ENCODE results near the gene IMPACT. TPM values are rescaled to one million over a fixed set of nuclear protein-coding genes. Genes with fewer than 3 reads are reported as not detected.

IMPACT gene
- total and polyA plus RNA-seq, 7 donors, result 11.7 to 24.6 (median 15.6) TPM

GRCh38 chr18:24491927-24492834, 65.7 kb downstream of the IMPACT start:
- Histone ChIP-seq H3K27ac (no peak overlapping the region), H3K4me1 (no peaks in the 10 kb centered on the region), H3K9me3 (no peaks in the 10 kb centered on the region), H3K36me3 (no peaks in the 10 kb centered on the region), H3K4me3 (no peak overlapping the region), H3K27me3 (no peaks in the 10 kb centered on the region)
- 70 to 84% methylated on average over 21 of the region's 21 CpGs for WGBS, 2 donors
- no peak for DNase-seq
- TF ChIP-seq, protein P1, sequence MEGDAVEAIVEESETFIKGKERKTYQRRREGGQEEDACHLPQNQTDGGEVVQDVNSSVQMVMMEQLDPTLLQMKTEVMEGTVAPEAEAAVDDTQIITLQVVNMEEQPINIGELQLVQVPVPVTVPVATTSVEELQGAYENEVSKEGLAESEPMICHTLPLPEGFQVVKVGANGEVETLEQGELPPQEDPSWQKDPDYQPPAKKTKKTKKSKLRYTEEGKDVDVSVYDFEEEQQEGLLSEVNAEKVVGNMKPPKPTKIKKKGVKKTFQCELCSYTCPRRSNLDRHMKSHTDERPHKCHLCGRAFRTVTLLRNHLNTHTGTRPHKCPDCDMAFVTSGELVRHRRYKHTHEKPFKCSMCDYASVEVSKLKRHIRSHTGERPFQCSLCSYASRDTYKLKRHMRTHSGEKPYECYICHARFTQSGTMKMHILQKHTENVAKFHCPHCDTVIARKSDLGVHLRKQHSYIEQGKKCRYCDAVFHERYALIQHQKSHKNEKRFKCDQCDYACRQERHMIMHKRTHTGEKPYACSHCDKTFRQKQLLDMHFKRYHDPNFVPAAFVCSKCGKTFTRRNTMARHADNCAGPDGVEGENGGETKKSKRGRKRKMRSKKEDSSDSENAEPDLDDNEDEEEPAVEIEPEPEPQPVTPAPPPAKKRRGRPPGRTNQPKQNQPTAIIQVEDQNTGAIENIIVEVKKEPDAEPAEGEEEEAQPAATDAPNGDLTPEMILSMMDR (IDR thresholded peaks at IDR 0.05), result no peak
- no peak for TF ChIP-seq POLR2AphosphoS5 (IDR thresholded peaks at IDR 0.05)
- TF ChIP-seq POLR2A (IDR thresholded peaks at IDR 0.05), result no peak
- TF ChIP-seq EP300 (IDR thresholded peaks at IDR 0.05), result no peak
- intact Hi-C loops (cut with DNase I), result no loop called here

DNA sequence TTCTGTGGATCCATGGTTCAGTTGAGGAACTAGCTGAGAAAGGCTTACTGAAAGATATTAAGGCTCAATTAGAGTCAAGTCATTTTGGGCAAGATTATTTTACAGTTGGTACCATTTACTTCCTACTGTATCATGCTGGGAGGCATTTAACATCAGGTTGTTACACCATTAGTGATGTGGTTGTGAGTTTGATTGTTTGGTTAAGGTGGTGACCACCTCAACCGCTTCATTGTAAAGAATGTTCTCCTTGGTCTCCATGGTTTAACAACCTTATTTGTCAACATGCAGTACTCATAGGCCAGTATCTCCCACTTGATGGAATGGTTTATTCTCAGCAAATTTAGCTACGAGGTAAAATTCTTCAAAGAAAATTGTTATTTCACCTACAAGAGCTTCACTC, 68.1 kb downstream of the IMPACT start:
- no peak overlapping the region for H3K27ac ChIP-seq
- H3K4me3 ChIP-seq, result no peak overlapping the region
- 86% methylated on average over 2 of the region's 2 CpGs for WGBS, 2 donors
- intact Hi-C loops (cut with DNase I), result no loop called here
- TF ChIP-seq EP300 (IDR thresholded peaks at IDR 0.05), result no peak
- TF ChIP-seq POLR2AphosphoS5 (IDR thresholded peaks at IDR 0.05), result no peak
- TF ChIP-seq POLR2A (IDR thresholded peaks at IDR 0.05), result no peak
- TF ChIP-seq, protein P1 (IDR thresholded peaks at IDR 0.05), result no peak
- no peak for DNase-seq
- H3K9me3 ChIP-seq, result no peaks in the 10 kb centered on the region
- H3K4me1 ChIP-seq, result no peaks in the 10 kb centered on the region
- H3K36me3 ChIP-seq, result no peaks in the 10 kb centered on the region
- no peaks in the 10 kb centered on the region for H3K27me3 ChIP-seq

DNA sequence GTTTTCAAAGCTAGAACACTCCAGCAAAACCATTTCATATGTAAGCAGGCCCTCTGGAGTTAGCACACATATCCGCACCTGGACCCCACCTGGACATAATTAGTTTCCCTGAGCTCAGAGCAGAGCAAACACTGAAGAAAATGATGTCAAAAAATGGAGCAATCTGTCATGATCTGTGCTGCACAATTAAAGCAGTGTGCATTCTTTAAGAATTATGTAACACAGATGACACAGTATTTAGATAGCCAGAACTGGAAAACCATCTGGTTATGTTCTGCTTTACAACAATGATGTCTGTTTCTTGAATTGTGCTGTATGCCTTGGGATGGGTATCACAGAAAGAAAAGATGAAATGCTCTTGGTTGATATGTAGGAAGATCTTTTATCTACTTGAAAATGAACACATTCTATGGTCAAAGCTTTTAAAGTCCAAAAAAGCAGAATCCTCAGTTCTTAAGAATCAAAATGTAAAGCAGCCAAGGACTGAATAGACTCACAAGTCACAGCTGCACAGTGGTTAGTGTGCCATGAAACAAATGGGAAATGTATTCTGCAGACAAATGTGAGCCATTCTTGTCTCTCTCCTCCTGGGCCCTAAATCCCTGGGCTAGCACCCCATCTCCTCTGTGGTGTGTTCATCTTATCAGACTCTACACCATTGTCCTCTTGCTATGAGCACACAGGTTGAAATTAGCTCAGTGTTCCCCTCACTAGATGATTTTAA, 70.7 kb downstream of the IMPACT start:
- Histone ChIP-seq H3K27ac (no peak overlapping the region), H3K9me3 (no peaks in the 10 kb centered on the region), H3K27me3 (no peaks in the 10 kb centered on the region), H3K4me3 (no peak overlapping the region), H3K36me3 (no peaks in the 10 kb centered on the region), H3K4me1 (no peaks in the 10 kb centered on the region)
- DNase-seq, result no peak
- TF ChIP-seq, protein P1 (IDR thresholded peaks at IDR 0.05), result no peak
- no peak for TF ChIP-seq POLR2A (IDR thresholded peaks at IDR 0.05)
- no peak for TF ChIP-seq EP300 (IDR thresholded peaks at IDR 0.05)
- TF ChIP-seq POLR2AphosphoS5 (IDR thresholded peaks at IDR 0.05), result no peak
- 89 to 90% methylated on average over 1 of the region's 1 CpG for WGBS, 2 donors
- intact Hi-C loops (cut with DNase I), result no loop called here

DNA sequence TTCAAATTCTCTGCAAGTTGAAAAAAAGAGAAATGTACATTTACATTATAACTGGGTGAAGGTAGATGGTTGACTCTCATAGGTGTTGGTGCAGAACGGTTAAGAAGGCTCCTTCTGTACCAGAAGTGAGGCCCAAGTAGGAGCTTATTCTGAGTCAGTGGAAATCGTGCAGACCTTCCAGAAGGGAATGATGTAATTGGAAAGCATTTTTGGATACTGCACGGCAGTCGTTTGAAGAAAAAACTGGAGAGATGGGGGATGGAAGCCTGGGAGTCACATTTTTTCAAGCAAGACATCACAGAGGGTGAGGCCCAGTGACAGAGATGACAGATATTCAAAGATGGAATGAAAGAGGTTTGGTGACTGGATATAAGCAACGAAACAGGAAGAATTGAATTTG, 73.3 kb downstream of the IMPACT start:
- no peaks in the 10 kb centered on the region for H3K36me3 ChIP-seq
- TF ChIP-seq, protein P1 (IDR thresholded peaks at IDR 0.05), result no peak
- TF ChIP-seq POLR2A (IDR thresholded peaks at IDR 0.05) (no peak), POLR2AphosphoS5 (IDR thresholded peaks at IDR 0.05) (no peak), EP300 (IDR thresholded peaks at IDR 0.05) (no peak)
- H3K27me3 ChIP-seq, result no peaks in the 10 kb centered on the region
- no peak for DNase-seq
- no peaks in the 10 kb centered on the region for H3K4me1 ChIP-seq
- intact Hi-C loops (cut with DNase I), result no loop called here
- H3K4me3 ChIP-seq, result no peak overlapping the region
- no peak overlapping the region for H3K27ac ChIP-seq
- no peaks in the 10 kb centered on the region for H3K9me3 ChIP-seq
- 78 to 88% methylated on average over 5 of the region's 5 CpGs for WGBS, 2 donors

Data from sigmoid colon (tissue), 7 donors.